HCEC 1CT (cell line): ENCODE results near the gene PAK4.

Source experiments
- DNase-seq: peaks from one replicate; pipeline ENCODE4 v3.0.0-alpha.2; 2017

PAK4 gene

GRCh38 chr19:39186391-39186790, 60.8 kb downstream of the PAK4 start:
- no peak for DNase-seq

GRCh38 chr19:39187552-39187943, 62.0 kb downstream of the PAK4 start:
- no peak for DNase-seq

GRCh38 chr19:39188960-39189359, 63.4 kb downstream of the PAK4 start:
- no peak for DNase-seq

GRCh38 chr19:39190768-39191167, 65.2 kb downstream of the PAK4 start:
- DNase-seq = no peak

- no peak for DNase-seq
Observed at GRCh38 chr19:39192846-39193245, 67.3 kb downstream of the PAK4 start.

- DNase-seq = no peak
Observed at GRCh38 chr19:39193803-39194202, 68.2 kb downstream of the PAK4 start.

GRCh38 chr19:39194832-39195542, 69.4 kb downstream of the PAK4 start:
- no peak for DNase-seq

- no peak for DNase-seq
Observed at GRCh38 chr19:39195755-39196154, 70.2 kb downstream of the PAK4 start.

GRCh38 chr19:39196320-39196719, 70.7 kb downstream of the PAK4 start:
- DNase-seq = no peak

GRCh38 chr19:39196860-39197562, 71.4 kb downstream of the PAK4 start, which contains the start of gene NCCRP1:
TSS of gene NCCRP1 (plus strand) at chr19:39196964. CDS start at chr19:39196983, 19 bp downstream.
- no peak for DNase-seq

GRCh38 chr19:39197808-39198207, 72.2 kb downstream of the PAK4 start:
- no peak for DNase-seq

GRCh38 chr19:39199025-39199424, 73.4 kb downstream of the PAK4 start:
- DNase-seq = peak; percentile 55

- no peak for DNase-seq
Observed at GRCh38 chr19:39200066-39200802, 74.6 kb downstream of the PAK4 start.

GRCh38 chr19:39200803-39201115, 75.2 kb downstream of the PAK4 start:
- DNase-seq = no peak

GRCh38 chr19:39202998-39203355, 77.4 kb downstream of the PAK4 start:
- no peak for DNase-seq

- DNase-seq = no peak
Observed at GRCh38 chr19:39203372-39204341, 78.1 kb downstream of the PAK4 start, which contains the start of gene SYCN. TSS of gene SYCN (minus strand) at chr19:39204263. CDS start at chr19:39204254, 9 bp downstream.

GRCh38 chr19:39205449-39205764, 79.8 kb downstream of the PAK4 start:
- DNase-seq = no peak

- DNase-seq = no peak
Observed at GRCh38 chr19:39206122-39206521, 80.5 kb downstream of the PAK4 start.

GRCh38 chr19:39207293-39207836, 81.8 kb downstream of the PAK4 start:
- no peak for DNase-seq

- DNase-seq = no peak
Observed at GRCh38 chr19:39208175-39208795, 82.7 kb downstream of the PAK4 start.

GRCh38 chr19:39209196-39209595, 83.6 kb downstream of the PAK4 start:
- no peak for DNase-seq

- DNase-seq = peak; percentile 22
Observed at GRCh38 chr19:39211731-39212374, 86.3 kb downstream of the PAK4 start.
